ENCODE measurements around the gene TRAK1.

The TRAK1 gene

DNA sequence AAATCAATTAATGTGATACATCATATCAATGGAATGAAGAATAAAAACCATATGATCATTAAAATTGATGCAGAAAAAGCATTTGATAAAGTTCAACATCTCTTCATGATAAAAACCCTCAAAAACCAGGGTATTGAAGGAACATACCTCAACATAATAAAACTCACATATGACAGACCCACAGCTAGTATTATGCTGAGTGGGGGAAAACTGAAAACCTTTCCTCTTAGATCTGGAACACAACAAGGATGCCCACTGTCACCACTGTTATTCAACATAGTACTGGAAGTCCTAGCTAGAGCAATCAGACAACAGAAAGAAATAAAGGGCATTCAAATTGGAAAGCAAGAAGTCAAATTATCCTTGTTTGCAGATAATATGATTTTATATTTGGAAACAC lies 144.4 kb downstream of the TRAK1 start:
- Histone ChIP-seq H3K27ac (ENCODE audit: low read length) (no peak overlapping the region), H3K36me3 (replicated peaks; ENCODE audit: low read depth, low read length) (no peaks in the 10 kb centered on the region), H3K9me3 (ENCODE audit: insufficient read depth, low read length) (peaks cover 6% of the 10 kb centered on the region; the same call in 1 of the 2 replicates), H3K9ac (ENCODE audit: low read length) (no peak overlapping the region), H3K4me3 (ENCODE audit: low read length) (no peak overlapping the region), H3K79me2 (ENCODE audit: low read length) (no peaks in the 10 kb centered on the region), H3K4me2 (ENCODE audit: low read length) (no peak overlapping the region), H3K27me3 (ENCODE audit: low read depth, low read length) (peaks cover 4% of the 10 kb centered on the region; the same call in 1 of the 2 replicates), H3K4me1 (ENCODE audit: low read length) (no peaks in the 10 kb centered on the region), H2AFZ (ENCODE audit: low read depth, low read length) (no peak overlapping the region), H4K20me1 (ENCODE audit: insufficient read depth, low read length) (no peaks in the 10 kb centered on the region)
- TF ChIP-seq, protein P1, sequence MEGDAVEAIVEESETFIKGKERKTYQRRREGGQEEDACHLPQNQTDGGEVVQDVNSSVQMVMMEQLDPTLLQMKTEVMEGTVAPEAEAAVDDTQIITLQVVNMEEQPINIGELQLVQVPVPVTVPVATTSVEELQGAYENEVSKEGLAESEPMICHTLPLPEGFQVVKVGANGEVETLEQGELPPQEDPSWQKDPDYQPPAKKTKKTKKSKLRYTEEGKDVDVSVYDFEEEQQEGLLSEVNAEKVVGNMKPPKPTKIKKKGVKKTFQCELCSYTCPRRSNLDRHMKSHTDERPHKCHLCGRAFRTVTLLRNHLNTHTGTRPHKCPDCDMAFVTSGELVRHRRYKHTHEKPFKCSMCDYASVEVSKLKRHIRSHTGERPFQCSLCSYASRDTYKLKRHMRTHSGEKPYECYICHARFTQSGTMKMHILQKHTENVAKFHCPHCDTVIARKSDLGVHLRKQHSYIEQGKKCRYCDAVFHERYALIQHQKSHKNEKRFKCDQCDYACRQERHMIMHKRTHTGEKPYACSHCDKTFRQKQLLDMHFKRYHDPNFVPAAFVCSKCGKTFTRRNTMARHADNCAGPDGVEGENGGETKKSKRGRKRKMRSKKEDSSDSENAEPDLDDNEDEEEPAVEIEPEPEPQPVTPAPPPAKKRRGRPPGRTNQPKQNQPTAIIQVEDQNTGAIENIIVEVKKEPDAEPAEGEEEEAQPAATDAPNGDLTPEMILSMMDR (IDR thresholded peaks at IDR 0.05; ENCODE audit: low read depth, low read length): no peak
- no peak for TF ChIP-seq EZH2phosphoT487 (IDR thresholded peaks at IDR 0.05; ENCODE audit: low read depth)

DNA sequence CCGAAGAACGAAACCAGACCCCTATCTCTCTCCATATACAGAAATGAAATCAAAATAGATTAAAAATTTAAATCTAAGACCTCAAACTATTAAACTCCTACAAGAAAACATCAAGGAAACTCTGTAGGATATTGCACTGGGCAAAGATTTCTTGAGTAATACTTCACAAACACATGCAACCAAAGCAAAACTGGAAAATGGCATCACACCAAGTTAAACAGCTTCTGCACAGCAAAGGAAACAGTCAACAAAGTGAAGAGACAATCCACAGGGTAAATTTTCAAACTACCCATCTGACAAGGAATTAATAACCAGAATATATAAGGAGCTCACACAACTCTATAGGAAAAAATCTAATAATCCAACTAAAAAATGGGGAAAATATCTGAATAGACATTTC lies 145.5 kb downstream of the TRAK1 start:
- no peaks in the 10 kb centered on the region for H3K79me2 ChIP-seq (ENCODE audit: low read length)
- no peak overlapping the region for H2AFZ ChIP-seq (ENCODE audit: low read depth, low read length)
- TF ChIP-seq, protein P1 (IDR thresholded peaks at IDR 0.05; ENCODE audit: low read depth, low read length): no peak
- TF ChIP-seq EZH2phosphoT487 (IDR thresholded peaks at IDR 0.05; ENCODE audit: low read depth): no peak
- no peak overlapping the region for H3K27ac ChIP-seq (ENCODE audit: low read length)
- no peak overlapping the region for H3K4me3 ChIP-seq (ENCODE audit: low read length)
- H4K20me1 ChIP-seq (ENCODE audit: insufficient read depth, low read length): no peaks in the 10 kb centered on the region
- H3K36me3 ChIP-seq (replicated peaks; ENCODE audit: low read depth, low read length): no peaks in the 10 kb centered on the region
- no peak overlapping the region for H3K4me2 ChIP-seq (ENCODE audit: low read length)
- peaks cover 4% of the 10 kb centered on the region; the same call in 1 of the 2 replicates for H3K27me3 ChIP-seq (ENCODE audit: low read depth, low read length)
- peaks cover 6% of the 10 kb centered on the region; the same call in 1 of the 2 replicates for H3K9me3 ChIP-seq (ENCODE audit: insufficient read depth, low read length)
- no peak overlapping the region for H3K9ac ChIP-seq (ENCODE audit: low read length)
- no peaks in the 10 kb centered on the region for H3K4me1 ChIP-seq (ENCODE audit: low read length)

DNA sequence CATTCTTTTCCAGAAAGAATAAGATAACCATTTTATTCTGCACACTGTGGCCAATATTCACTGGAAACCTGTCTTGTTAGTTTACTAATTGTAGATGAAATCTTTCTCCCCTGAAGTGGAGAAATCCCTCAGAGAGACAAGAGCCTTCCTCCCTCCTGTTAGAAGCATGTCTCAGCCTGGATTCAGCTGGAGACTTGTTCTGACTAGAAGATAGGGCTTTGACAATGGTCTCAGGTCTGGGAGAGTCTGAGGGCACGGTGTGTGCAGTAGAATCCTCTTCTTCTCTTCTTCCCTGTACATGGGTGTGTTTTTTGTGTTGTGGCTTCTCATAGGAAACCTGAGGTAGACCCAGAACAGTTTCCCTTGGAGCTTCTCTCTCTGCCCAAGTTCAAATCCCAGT lies 154.9 kb downstream of the TRAK1 start:
- H3K4me3 ChIP-seq (ENCODE audit: low read length): no peak overlapping the region
- H3K4me1 ChIP-seq (ENCODE audit: low read length): no peaks in the 10 kb centered on the region
- no peak overlapping the region for H3K9ac ChIP-seq (ENCODE audit: low read length)
- H3K36me3 ChIP-seq (replicated peaks; ENCODE audit: low read depth, low read length): no peaks in the 10 kb centered on the region
- no peak overlapping the region for H3K4me2 ChIP-seq (ENCODE audit: low read length)
- no peaks in the 10 kb centered on the region for H3K79me2 ChIP-seq (ENCODE audit: low read length)
- H3K9me3 ChIP-seq (ENCODE audit: insufficient read depth, low read length): no peaks in the 10 kb centered on the region
- no peaks in the 10 kb centered on the region for H4K20me1 ChIP-seq (ENCODE audit: insufficient read depth, low read length)
- H2AFZ ChIP-seq (ENCODE audit: low read depth, low read length): no peak overlapping the region
- TF ChIP-seq, protein P1 (IDR thresholded peaks at IDR 0.05; ENCODE audit: low read depth, low read length): no peak
- TF ChIP-seq EZH2phosphoT487 (IDR thresholded peaks at IDR 0.05; ENCODE audit: low read depth): no peak
- no peak overlapping the region for H3K27ac ChIP-seq (ENCODE audit: low read length)
- H3K27me3 ChIP-seq (ENCODE audit: low read depth, low read length): peaks cover 37% of the 10 kb centered on the region

DNA sequence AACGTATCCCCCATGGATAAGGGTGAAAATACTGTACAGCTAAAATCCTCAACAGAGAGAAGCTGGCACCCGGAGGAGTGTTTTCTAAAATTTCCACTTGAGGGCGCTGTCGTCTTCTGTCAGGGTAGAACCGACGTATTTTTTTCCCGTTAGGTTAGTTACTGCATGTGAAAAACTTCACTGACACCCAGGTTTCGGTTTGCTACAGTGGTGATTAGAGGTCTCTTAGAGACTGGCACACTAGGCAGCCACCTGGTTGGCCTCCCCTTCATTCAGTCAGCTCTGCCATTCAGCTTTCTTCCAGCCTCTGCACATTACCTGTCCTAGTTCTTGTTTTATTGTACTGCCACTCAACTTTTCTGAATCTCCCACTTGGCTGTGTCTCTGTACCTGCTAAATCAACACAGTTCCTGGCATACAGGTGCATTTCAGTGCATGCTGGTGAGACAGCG lies 156.4 kb downstream of the TRAK1 start:
- no peaks in the 10 kb centered on the region for H3K9me3 ChIP-seq (ENCODE audit: insufficient read depth, low read length)
- no peaks in the 10 kb centered on the region for H4K20me1 ChIP-seq (ENCODE audit: insufficient read depth, low read length)
- H3K4me2 ChIP-seq (ENCODE audit: low read length): peak overlapping the region; percentile 40; the same call in 1 of the 2 replicates
- H3K9ac ChIP-seq (ENCODE audit: low read length): no peak overlapping the region
- no peak overlapping the region for H3K4me3 ChIP-seq (ENCODE audit: low read length)
- no peak overlapping the region for H2AFZ ChIP-seq (ENCODE audit: low read depth, low read length)
- no peak overlapping the region for H3K27ac ChIP-seq (ENCODE audit: low read length)
- no peaks in the 10 kb centered on the region for H3K79me2 ChIP-seq (ENCODE audit: low read length)
- TF ChIP-seq EZH2phosphoT487 (IDR thresholded peaks at IDR 0.05; ENCODE audit: low read depth): no peak
- TF ChIP-seq, protein P1 (IDR thresholded peaks at IDR 0.05; ENCODE audit: low read depth, low read length): peak; percentile 97
- H3K27me3 ChIP-seq (ENCODE audit: low read depth, low read length): peaks cover 46% of the 10 kb centered on the region
- H3K36me3 ChIP-seq (replicated peaks; ENCODE audit: low read depth, low read length): no peaks in the 10 kb centered on the region
- H3K4me1 ChIP-seq (ENCODE audit: low read length): no peaks in the 10 kb centered on the region

Measured in OCI-LY3 (cell line).